Uterus (tissue), 4 donors: Measurements from ENCODE around the gene LBH. TPM values are rescaled to one million over a fixed set of nuclear protein-coding genes. Genes with fewer than 3 reads are reported as not detected.

Experiments used
- DNase-seq, 2 donors: peaks; one replicate each; pipeline ENCODE4 v3.0.0-alpha.2; 2019 to 2020
- H3K27ac ChIP-seq, 2 donors: fragments of 200-600 bp; sonication (generic); 1 replicate in 1 of 2; 2 replicates in 1 of 2; pipeline ENCODE4 v1.5.1; 2016 to 2018
- H3K27me3 ChIP-seq, 2 donors: fragments of 200-600 bp; sonication (generic); one replicate each; pipeline ENCODE4 v1.5.1; 2018 to 2019; ENCODE audit warnings: control low read depth in 1 of 2
- H3K36me3 ChIP-seq, 2 donors: fragments of 200-600 bp; sonication (generic); one replicate each; pipeline ENCODE4 v1.5.1; 2019; ENCODE audit warnings: control low read depth in 1 of 2
- H3K4me1 ChIP-seq, 2 donors: fragments of 200-600 bp; sonication (generic); one replicate each; pipeline ENCODE4 v1.5.1; 2018 to 2019; ENCODE audit warnings: control low read depth in 1 of 2
- H3K4me3 ChIP-seq, 2 donors: fragments of 200-600 bp; sonication (generic); 1 replicate in 1 of 2; 2 replicates in 1 of 2; pipeline ENCODE4 v1.5.1; 2018 to 2019; ENCODE audit warnings: mild to moderate bottlenecking in 1 of 2
- H3K9me3 ChIP-seq, 2 donors: fragments of 200-600 bp; sonication (generic); one replicate each; pipeline ENCODE4 v1.5.1; 2019; ENCODE audit warnings: control low read depth in 1 of 2
- CTCF ChIP-seq, 4 experiments: fragments of 200-600 bp in 2 of 4; fragments of 450-650 bp in 2 of 4; sonication (generic) in 2 of 4; IDR thresholded peaks; one replicate each; pipeline ENCODE4 v1.5.1; 2016 to 2019; ENCODE audit warnings: antibody characterized with exemption in 4 of 4, mild to moderate bottlenecking in 2 of 4, moderate library complexity in 1 of 4
- POLR2A ChIP-seq, 2 donors: fragments of 450-650 bp; IDR thresholded peaks; one replicate each; pipeline ENCODE4 v1.6.1; 2016; ENCODE audit warnings: antibody characterized with exemption in 2 of 2, mild to moderate bottlenecking in 1 of 2, moderate library complexity in 1 of 2
- intact Hi-C: fragments of 100-400 bp; cut with DNase I; formaldehyde crosslinking; loops from one replicate; pipeline ENCODE4 v1.15.1; 2023; ENCODE audit warnings: low total_unique reads
- total RNA-seq, 4 donors: library from RNA; depleted of rRNA in 3 of 4; stranded (reverse); fragments of >200 nt in 3 of 4; gene quantifications; one replicate each; pipeline versions ENCODE4 v1.1.0 to v1.2.4, GENCODE V29; 2014 to 2023
- donor health status: DM: yes; HTN: yes; CAD: no.

Gene LBH
- total RNA-seq, 4 donors from 2014 or later: 30.7 to 94.3 (median 64.5) TPM

DNA sequence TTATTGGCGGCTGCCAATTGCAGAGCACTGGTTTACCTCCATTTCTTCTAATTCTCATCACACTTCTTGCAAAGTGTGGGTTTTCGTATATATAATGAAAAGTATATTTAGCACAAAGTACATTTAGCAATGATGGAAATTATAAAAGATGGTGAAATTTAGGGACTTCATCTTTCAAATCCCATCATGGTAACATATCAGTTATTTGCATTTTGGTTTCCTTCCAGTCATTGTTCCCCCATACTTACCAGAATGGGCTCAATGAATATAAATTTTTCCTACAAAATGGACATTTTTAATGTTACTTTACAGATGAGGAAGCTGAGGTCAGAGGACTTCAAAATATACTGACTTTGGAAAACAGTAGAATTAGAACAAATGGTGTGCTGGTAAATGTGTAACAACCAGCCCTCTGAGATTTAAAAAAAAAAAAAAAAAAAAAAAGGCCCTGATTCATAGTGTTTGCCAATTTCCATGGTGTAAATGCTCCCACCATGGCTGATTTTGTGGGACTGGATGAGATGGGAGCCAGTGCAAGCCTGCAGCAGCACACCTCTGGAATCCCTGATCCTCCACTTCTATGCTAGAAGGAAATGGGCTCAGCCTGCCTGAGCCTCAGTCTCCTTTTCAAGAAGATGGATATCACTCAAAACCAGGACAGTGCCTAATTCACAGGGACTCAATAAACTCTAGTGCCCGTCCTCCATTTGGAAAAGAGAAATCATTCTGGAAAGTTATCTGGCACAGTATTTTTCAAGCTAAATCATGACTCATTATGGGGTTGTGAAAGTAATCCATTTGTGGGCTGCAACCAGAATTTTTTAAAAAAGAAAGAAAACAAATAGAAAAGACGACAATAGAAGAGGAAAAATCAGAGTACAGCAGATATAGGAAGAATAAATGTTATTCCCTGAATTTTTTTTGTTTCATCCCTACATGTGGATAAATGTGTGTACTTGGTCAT lies 34.0 kb downstream of the LBH start:
- intact Hi-C loops: no loop called here
- TF ChIP-seq CTCF (IDR thresholded peaks at IDR 0.05) (no peak), POLR2A (IDR thresholded peaks at IDR 0.05) (no peak)
- H3K36me3 ChIP-seq: no peaks in the 10 kb centered on the region
- peaks cover 0 to 6% of the 10 kb centered on the region in 2 donors for H3K9me3 ChIP-seq
- H3K27ac ChIP-seq: peak overlapping the region; percentile 60 to 63
- DNase-seq: peak in 1 of 2 donors; percentile 11
- no peak overlapping the region for H3K4me3 ChIP-seq
- H3K4me1 ChIP-seq: peaks cover 0 to 6% of the 10 kb centered on the region in 2 donors
- H3K27me3 ChIP-seq: no peaks in the 10 kb centered on the region

- Histone ChIP-seq H3K27ac (peak overlapping the region; percentile 60 to 63), H3K9me3 (peaks cover 0 to 6% of the 10 kb centered on the region in 2 donors), H3K27me3 (no peaks in the 10 kb centered on the region), H3K36me3 (no peaks in the 10 kb centered on the region), H3K4me3 (no peak overlapping the region), H3K4me1 (peaks cover 0 to 6% of the 10 kb centered on the region in 2 donors)
- DNase-seq: peak in 1 of 2 donors; percentile 25
- TF ChIP-seq POLR2A (IDR thresholded peaks at IDR 0.05) (no peak), CTCF (IDR thresholded peaks at IDR 0.05) (no peak)
- intact Hi-C loops: no loop called here
Observed at GRCh38 chr2:30266051-30266621, 34.8 kb downstream of the LBH start.

GRCh38 chr2:30266705-30267104 lies 35.4 kb downstream of the LBH start:
- intact Hi-C loops: no loop called here
- no peak for TF ChIP-seq POLR2A (IDR thresholded peaks at IDR 0.05)
- TF ChIP-seq CTCF (IDR thresholded peaks at IDR 0.05): no peak
- no peak for DNase-seq
- no peak overlapping the region for H3K4me3 ChIP-seq
- H3K4me1 ChIP-seq: peaks cover 0 to 6% of the 10 kb centered on the region in 2 donors
- peaks cover 0 to 6% of the 10 kb centered on the region in 2 donors for H3K9me3 ChIP-seq
- no peaks in the 10 kb centered on the region for H3K27me3 ChIP-seq
- H3K27ac ChIP-seq: peak overlapping the region in 1 of 2 donors; percentile 60
- H3K36me3 ChIP-seq: no peaks in the 10 kb centered on the region

GRCh38 chr2:30267161-30267975 lies 36.0 kb downstream of the LBH start:
- H3K27me3 ChIP-seq: no peaks in the 10 kb centered on the region
- peaks cover 0 to 6% of the 10 kb centered on the region in 2 donors for H3K9me3 ChIP-seq
- TF ChIP-seq POLR2A (IDR thresholded peaks at IDR 0.05): no peak
- no peak for TF ChIP-seq CTCF (IDR thresholded peaks at IDR 0.05)
- no peak overlapping the region for H3K27ac ChIP-seq
- DNase-seq: no peak
- H3K4me1 ChIP-seq: peaks cover 0 to 6% of the 10 kb centered on the region in 2 donors
- no peak overlapping the region for H3K4me3 ChIP-seq
- intact Hi-C loops: no loop called here
- no peaks in the 10 kb centered on the region for H3K36me3 ChIP-seq
